Testis (tissue), 3 donors: ENCODE measurements around the gene VOPP1. TPM values are rescaled to one million over a fixed set of nuclear protein-coding genes. Genes with fewer than 3 reads are reported as not detected.

ENCODE experiments used
- DNase-seq: peaks from one replicate; pipeline ENCODE4 v3.0.0-alpha.2; 2019
- H3K27ac ChIP-seq, 2 donors: fragments of 200-600 bp; sonication (generic); one replicate each; pipeline ENCODE4 v1.5.1; 2019
- H3K27me3 ChIP-seq: fragments of 200-600 bp; sonication (generic); one replicate; pipeline ENCODE4 v1.5.1; 2019
- H3K36me3 ChIP-seq: fragments of 200-600 bp; sonication (generic); one replicate; pipeline ENCODE4 v1.5.1; 2017; ENCODE audit warnings: low read depth; ENCODE audit errors: missing control alignments
- H3K4me1 ChIP-seq: fragments of 200-600 bp; sonication (generic); one replicate; pipeline ENCODE4 v1.5.1; 2019
- H3K4me3 ChIP-seq, 2 donors: fragments of 200-600 bp; sonication (generic); one replicate each; pipeline ENCODE4 v1.5.1; 2017 to 2019
- H3K9me3 ChIP-seq: fragments of 200-600 bp; sonication (generic); one replicate; pipeline ENCODE4 v1.5.1; 2017
- POLR2A ChIP-seq: fragments of 450-650 bp; IDR thresholded peaks from one replicate; pipeline ENCODE4 v1.6.1; 2017; ENCODE audit warnings: antibody characterized with exemption, mild to moderate bottlenecking, moderate library complexity
- WGBS, 2 donors: methylation state at CpG; one replicate each; pipeline ENCODE4 v1.1.5; 2018; 5-methylcytosine and 5-hydroxymethylcytosine counted together
- intact Hi-C: fragments of 100-400 bp; cut with DNase I; formaldehyde crosslinking; loops from one replicate; pipeline ENCODE4 v1.15.1; 2023; ENCODE audit warnings: low total_unique reads
- polyA plus RNA-seq: library from polyadenylated mRNA; stranded (reverse); fragments of 350-450 nt; fragmentation: Illumina TruSeq; extraction: RNeasy Lipid Tissue Mini Kit (QIAGEN cat#74804); gene quantifications from one replicate; pipeline ENCODE4 v1.2.3, GENCODE V29; 2014; ENCODE audit warnings: low read depth, low replicate concordance; ENCODE audit not compliant: insufficient read depth
- total RNA-seq, 2 donors: library from RNA; depleted of rRNA; stranded (reverse); fragments of >200 nt; gene quantifications; one replicate each; pipeline ENCODE4 v1.2.3, GENCODE V29; 2016
- TF ChIP-seq, protein P1 (sequence below), 3 experiments: fragments of 450-650 bp in 2 of 3; fragments of 200-600 bp in 1 of 3; sonication (generic) in 1 of 3; IDR thresholded peaks; one replicate each; pipeline ENCODE4 v1.5.1; 2016 to 2019; ENCODE audit warnings: antibody characterized with exemption in 3 of 3, mild to moderate bottlenecking in 2 of 3, moderate library complexity in 1 of 3

VOPP1 gene
- total and polyA plus RNA-seq, 3 donors from 2014 or later, result 25.0 to 29.3 (median 26.6) TPM

DNA sequence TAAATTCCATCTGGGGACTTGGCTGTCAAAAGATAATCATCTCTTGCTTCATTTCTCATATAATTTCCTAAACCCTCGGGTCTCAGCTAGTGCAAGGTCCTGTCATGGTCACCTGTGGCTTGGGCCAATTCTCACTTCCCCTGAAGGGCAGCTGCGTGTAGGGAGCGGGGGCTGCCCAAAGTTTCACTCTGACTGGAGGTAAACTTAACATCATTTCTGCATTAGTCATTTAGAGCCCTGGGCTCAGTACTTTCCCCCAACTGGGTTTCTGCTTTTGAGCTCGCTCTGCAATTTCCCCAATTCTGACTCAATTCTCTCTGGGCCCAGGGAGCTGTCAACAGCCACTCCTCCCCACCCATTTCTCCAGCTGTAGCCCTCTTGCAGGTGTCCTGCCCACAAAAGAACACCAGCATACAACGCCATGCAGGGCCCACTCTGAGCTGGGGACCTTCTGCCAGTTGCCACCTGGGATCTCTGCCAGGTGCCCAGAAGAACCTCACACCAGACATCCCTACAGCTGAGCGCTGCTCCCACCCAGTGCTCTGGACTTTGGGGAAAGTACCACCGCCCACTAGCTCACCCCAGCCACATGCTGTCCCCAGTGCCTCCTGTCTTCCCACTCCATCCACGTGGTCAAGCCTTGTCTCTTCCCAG is 37.9 kb downstream of the VOPP1 start:
- H3K4me1 ChIP-seq, result peaks cover 5% of the 10 kb centered on the region
- DNase-seq, result peak; percentile 25
- intact Hi-C loops, result no loop called here
- H3K4me3 ChIP-seq, result no peak overlapping the region
- no peak overlapping the region for H3K27ac ChIP-seq
- no peaks in the 10 kb centered on the region for H3K36me3 ChIP-seq
- TF ChIP-seq, protein P1, sequence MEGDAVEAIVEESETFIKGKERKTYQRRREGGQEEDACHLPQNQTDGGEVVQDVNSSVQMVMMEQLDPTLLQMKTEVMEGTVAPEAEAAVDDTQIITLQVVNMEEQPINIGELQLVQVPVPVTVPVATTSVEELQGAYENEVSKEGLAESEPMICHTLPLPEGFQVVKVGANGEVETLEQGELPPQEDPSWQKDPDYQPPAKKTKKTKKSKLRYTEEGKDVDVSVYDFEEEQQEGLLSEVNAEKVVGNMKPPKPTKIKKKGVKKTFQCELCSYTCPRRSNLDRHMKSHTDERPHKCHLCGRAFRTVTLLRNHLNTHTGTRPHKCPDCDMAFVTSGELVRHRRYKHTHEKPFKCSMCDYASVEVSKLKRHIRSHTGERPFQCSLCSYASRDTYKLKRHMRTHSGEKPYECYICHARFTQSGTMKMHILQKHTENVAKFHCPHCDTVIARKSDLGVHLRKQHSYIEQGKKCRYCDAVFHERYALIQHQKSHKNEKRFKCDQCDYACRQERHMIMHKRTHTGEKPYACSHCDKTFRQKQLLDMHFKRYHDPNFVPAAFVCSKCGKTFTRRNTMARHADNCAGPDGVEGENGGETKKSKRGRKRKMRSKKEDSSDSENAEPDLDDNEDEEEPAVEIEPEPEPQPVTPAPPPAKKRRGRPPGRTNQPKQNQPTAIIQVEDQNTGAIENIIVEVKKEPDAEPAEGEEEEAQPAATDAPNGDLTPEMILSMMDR (IDR thresholded peaks at IDR 0.05), result no peak
- no peak for TF ChIP-seq POLR2A
- no peaks in the 10 kb centered on the region for H3K9me3 ChIP-seq
- WGBS, 2 donors, result 82 to 86% methylated on average over 8 of the region's 8 CpGs
- no peaks in the 10 kb centered on the region for H3K27me3 ChIP-seq

DNA sequence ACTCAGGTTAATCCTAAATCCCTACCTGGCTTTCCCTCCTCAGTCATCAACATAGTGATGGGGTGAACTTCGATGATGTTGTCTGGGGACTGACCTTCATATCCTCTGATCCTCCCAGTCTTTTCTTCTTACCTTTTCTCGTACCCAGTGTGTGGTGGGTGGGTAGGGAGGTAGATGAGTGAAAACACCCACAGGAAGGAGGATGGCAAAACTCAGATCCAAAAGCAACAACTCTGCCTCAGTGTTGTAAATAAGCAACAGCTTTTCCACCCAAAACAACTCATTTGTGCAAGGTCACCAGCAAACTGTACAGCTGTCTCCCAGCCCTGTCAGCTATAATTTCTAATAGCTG is 38.6 kb downstream of the VOPP1 start:
- H3K4me1 ChIP-seq, result peaks cover 5% of the 10 kb centered on the region
- no peak overlapping the region for H3K4me3 ChIP-seq
- no peak overlapping the region for H3K27ac ChIP-seq

DNA sequence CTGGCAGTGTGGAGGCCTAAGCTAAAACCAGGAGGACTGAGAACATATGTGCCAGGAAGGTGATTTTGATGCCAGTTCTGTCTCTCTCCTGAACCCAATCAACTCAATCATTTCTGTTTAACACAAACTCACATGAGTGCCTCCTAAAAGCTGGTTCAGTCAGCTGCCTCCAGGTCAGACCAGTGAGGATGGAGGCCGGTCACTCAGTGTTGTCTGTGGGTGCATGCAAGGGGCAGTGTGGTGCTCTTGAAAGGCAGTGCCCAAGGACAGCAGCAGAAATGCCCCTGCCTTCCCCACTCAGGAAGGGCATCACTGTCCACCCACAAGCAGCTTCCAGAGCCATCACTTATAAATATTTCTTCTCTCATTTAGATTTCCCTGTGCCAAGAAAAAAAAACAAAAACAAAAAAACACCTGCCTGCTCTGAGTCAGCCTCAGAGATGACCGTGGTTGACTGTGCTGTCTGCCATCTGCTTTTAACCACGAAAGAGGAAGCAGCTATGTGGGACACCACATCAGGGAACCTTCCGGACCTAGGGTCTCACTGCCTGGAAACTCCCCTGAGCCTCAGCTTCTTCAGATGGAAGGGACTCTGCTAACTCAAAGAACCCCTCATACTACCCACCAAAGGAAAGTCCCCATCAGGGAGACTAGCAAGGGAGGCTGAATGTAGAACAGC is 39.1 kb downstream of the VOPP1 start:
- no peaks in the 10 kb centered on the region for H3K27me3 ChIP-seq
- no peak overlapping the region for H3K27ac ChIP-seq
- 61 to 67% methylated on average over 4 of the region's 4 CpGs for whole genome bisulfite sequencing, 2 donors
- intact Hi-C loops, result no loop called here
- H3K36me3 ChIP-seq, result no peaks in the 10 kb centered on the region
- no peak for TF ChIP-seq POLR2A
- TF ChIP-seq, protein P1 (IDR thresholded peaks at IDR 0.05), result no peak
- H3K4me3 ChIP-seq, result no peak overlapping the region
- no peak for DNase-seq
- H3K4me1 ChIP-seq, result peaks cover 5% of the 10 kb centered on the region
- H3K9me3 ChIP-seq, result no peaks in the 10 kb centered on the region

More for the DNA sequence above, 38.6 kb downstream of the VOPP1 start:
- Histone ChIP-seq H3K27me3 (no peaks in the 10 kb centered on the region), H3K36me3 (no peaks in the 10 kb centered on the region), H3K9me3 (no peaks in the 10 kb centered on the region)
- intact Hi-C loops, result no loop called here
- 77 to 83% methylated on average over 2 of the region's 2 CpGs for WGBS, 2 donors
- TF ChIP-seq, protein P1 (IDR thresholded peaks at IDR 0.05), result no peak
- no peak for TF ChIP-seq POLR2A
- DNase-seq, result no peak

- Histone ChIP-seq H3K4me3 (no peak overlapping the region), H3K27me3 (no peaks in the 10 kb centered on the region), H3K36me3 (no peaks in the 10 kb centered on the region), H3K9me3 (no peaks in the 10 kb centered on the region), H3K27ac (no peak overlapping the region), H3K4me1 (peaks cover 6% of the 10 kb centered on the region)
- DNase-seq, result no peak
- intact Hi-C loops, result no loop called here
- TF ChIP-seq POLR2A, result no peak
- TF ChIP-seq, protein P1 (IDR thresholded peaks at IDR 0.05), result no peak
- 72 to 81% methylated on average over 8 of the region's 8 CpGs for WGBS, 2 donors
Measured at GRCh38 chr7:55532150-55532917, 40.0 kb downstream of the VOPP1 start.
